ENCODE results near the gene UNC45B. TPM values are rescaled to one million over a fixed set of nuclear protein-coding genes. Genes with fewer than 3 reads are reported as not detected.
"Not testable (repeated sequence)": the region's sequence is repeated elsewhere in the genome, so short reads cannot be mapped to it uniquely, and the experiment has no call there.

The UNC45B gene
- total RNA-seq, 2 experiments from 2014 or later: 0.11 to 0.20 TPM

DNA sequence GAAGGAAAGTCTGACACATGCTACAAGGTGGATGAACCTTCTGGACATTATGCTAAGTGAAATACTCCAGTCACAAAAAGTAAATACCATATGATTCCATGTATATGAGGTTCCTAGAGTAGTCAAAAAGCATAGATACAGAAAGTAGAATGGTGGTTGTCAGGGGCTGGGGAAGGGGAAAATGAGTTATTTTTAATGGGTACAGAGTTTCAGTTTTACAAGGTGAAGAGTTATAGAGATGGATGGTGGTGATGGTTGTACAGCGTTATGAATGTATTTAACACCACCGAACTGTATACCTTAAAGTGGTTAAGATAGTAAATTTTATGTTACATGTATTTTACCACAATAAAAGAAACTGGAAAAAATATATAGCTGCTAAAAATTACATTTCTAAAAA lies 45.9 kb upstream of the UNC45B start:
- Mint-ChIP-seq H3K27me3 (no peaks in the 10 kb centered on the region), H3K4me3 (no peak overlapping the region), H3K9me3 (no peaks in the 10 kb centered on the region), H3K27ac (no peak overlapping the region), H3K36me3 (ENCODE audit: low read depth) (peaks cover 71% of the 10 kb centered on the region), H3K4me1 (ENCODE audit: low read depth) (no peaks in the 10 kb centered on the region)
- no peak overlapping the region for H3K4me3 ChIP-seq (ENCODE audit: low read length)
- H3K4me1 ChIP-seq (ENCODE audit: insufficient read depth, low read length): no peaks in the 10 kb centered on the region
- no peaks in the 10 kb centered on the region for H3K9me3 ChIP-seq (ENCODE audit: control insufficient read depth in 1 of 2, insufficient read depth in 1 of 2, low read length in 2 of 2)
- ATAC-seq (ENCODE audit: poor library complexity) (no peak), DNase-seq (no peak)
- peaks cover 52% of the 10 kb centered on the region for H3K36me3 ChIP-seq (ENCODE audit: insufficient read depth, low read length)
- TF ChIP-seq, protein P1, sequence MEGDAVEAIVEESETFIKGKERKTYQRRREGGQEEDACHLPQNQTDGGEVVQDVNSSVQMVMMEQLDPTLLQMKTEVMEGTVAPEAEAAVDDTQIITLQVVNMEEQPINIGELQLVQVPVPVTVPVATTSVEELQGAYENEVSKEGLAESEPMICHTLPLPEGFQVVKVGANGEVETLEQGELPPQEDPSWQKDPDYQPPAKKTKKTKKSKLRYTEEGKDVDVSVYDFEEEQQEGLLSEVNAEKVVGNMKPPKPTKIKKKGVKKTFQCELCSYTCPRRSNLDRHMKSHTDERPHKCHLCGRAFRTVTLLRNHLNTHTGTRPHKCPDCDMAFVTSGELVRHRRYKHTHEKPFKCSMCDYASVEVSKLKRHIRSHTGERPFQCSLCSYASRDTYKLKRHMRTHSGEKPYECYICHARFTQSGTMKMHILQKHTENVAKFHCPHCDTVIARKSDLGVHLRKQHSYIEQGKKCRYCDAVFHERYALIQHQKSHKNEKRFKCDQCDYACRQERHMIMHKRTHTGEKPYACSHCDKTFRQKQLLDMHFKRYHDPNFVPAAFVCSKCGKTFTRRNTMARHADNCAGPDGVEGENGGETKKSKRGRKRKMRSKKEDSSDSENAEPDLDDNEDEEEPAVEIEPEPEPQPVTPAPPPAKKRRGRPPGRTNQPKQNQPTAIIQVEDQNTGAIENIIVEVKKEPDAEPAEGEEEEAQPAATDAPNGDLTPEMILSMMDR (IDR thresholded peaks at IDR 0.05): no peak
- H3K27ac ChIP-seq (ENCODE audit: low read depth in 1 of 2, low read length in 2 of 2): no peak overlapping the region
- CTCF ChIA-PET: interaction anchor here (1.3 to 1.6 kb wide), 2 partner anchors 9 to 18 kb away, joined by 3 to 6 read pairs; partner anchors contain the start of gene RAD51D
- H3K27me3 ChIP-seq (ENCODE audit: control insufficient read depth in 1 of 2, insufficient read depth in 2 of 2, low read length in 2 of 2): no peaks in the 10 kb centered on the region
- POLR2A ChIA-PET: no interaction called here
- intact Hi-C loops (cut with DNase I, micrococcal nuclease): no loop called here

DNA sequence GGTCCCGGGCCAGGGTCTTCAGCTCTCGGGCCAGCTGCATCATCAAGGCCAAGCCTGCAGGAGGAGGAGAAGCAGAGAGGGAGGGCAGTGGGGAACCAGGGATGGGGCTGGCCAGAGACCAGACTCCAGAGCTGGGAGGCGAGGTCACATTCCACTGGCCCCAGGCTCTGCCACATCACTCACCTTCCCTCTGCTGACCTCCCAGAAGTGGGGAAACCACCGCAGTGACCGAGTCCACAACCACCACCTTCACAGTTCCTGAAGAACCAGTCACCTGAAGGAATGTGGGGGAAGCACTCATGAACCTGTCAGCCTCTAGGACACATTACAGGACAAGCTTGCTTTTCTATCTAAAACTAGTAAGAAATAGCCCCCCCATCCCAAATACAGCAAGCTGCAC lies 44.3 kb upstream of the UNC45B start:
- H3K36me3 Mint-ChIP-seq (ENCODE audit: low read depth): peaks cover 74% of the 10 kb centered on the region

DNA sequence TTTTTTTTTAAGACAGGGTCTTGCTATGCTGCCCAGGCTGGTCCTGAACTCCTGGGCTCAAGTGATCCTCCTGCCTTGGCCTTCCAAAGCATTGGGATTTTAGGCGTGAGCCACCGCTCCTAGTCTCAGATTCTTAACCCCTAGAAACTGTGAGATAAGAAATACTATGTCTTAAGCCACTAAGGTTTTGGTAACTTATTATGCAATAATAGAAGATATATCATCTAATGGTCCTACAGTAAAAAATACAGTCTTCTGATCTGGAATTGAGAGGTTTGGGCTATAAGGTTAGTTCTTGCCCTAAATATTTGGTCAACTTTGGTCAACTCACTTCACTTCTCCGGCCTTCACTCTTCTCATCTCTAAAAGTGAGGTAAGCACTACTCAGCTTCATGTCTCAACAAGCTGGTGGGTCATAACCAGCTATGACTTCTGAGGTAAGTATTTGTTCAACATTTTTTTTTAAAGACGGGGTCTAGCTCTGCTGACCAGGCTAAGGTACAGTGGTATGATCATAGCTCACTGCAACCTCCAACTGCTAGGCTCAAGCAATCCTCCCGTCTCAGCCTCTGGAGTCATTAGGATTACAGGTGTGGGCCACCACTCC lies 42.7 kb upstream of the UNC45B start:
- Mint-ChIP-seq H3K27me3 (no peaks in the 10 kb centered on the region), H3K4me1 (ENCODE audit: low read depth) (no peaks in the 10 kb centered on the region), H3K36me3 (ENCODE audit: low read depth) (peaks cover 67% of the 10 kb centered on the region), H3K9me3 (no peaks in the 10 kb centered on the region), H3K27ac (no peak overlapping the region), H3K4me3 (no peak overlapping the region)
- Histone ChIP-seq H3K36me3 (ENCODE audit: insufficient read depth, low read length) (peaks cover 49% of the 10 kb centered on the region), H3K4me1 (ENCODE audit: insufficient read depth, low read length) (no peaks in the 10 kb centered on the region), H3K4me3 (ENCODE audit: low read length) (no peak overlapping the region), H3K27ac (ENCODE audit: low read depth in 1 of 2, low read length in 2 of 2) (no peak overlapping the region), H3K27me3 (ENCODE audit: control insufficient read depth in 1 of 2, insufficient read depth in 2 of 2, low read length in 2 of 2) (no peaks in the 10 kb centered on the region), H3K9me3 (ENCODE audit: control insufficient read depth in 1 of 2, insufficient read depth in 1 of 2, low read length in 2 of 2) (no peaks in the 10 kb centered on the region)
- TF ChIP-seq, protein P1 (IDR thresholded peaks at IDR 0.05): no peak
- POLR2A ChIA-PET: no interaction called here
- intact Hi-C loops (cut with DNase I, micrococcal nuclease): no loop called here
- CTCF ChIA-PET: no interaction called here
- ATAC-seq (ENCODE audit: poor library complexity) (no peak), DNase-seq (no peak)

More for the DNA sequence above, 44.3 kb upstream of the UNC45B start:
- CTCF ChIA-PET: interaction anchor here (1.3 kb wide), 1 partner anchor 11 kb away, joined by 3 read pairs; no protein-coding TSS in a partner anchor
- Mint-ChIP-seq H3K27ac (no peak overlapping the region), H3K4me3 (no peak overlapping the region), H3K4me1 (ENCODE audit: low read depth) (no peaks in the 10 kb centered on the region), H3K9me3 (no peaks in the 10 kb centered on the region), H3K27me3 (no peaks in the 10 kb centered on the region)
- Histone ChIP-seq H3K4me3 (ENCODE audit: low read length) (no peak overlapping the region), H3K4me1 (ENCODE audit: insufficient read depth, low read length) (no peaks in the 10 kb centered on the region), H3K27ac (ENCODE audit: low read depth in 1 of 2, low read length in 2 of 2) (no peak overlapping the region), H3K27me3 (ENCODE audit: control insufficient read depth in 1 of 2, insufficient read depth in 2 of 2, low read length in 2 of 2) (no peaks in the 10 kb centered on the region), H3K36me3 (ENCODE audit: insufficient read depth, low read length) (peaks cover 54% of the 10 kb centered on the region), H3K9me3 (ENCODE audit: control insufficient read depth in 1 of 2, insufficient read depth in 1 of 2, low read length in 2 of 2) (no peaks in the 10 kb centered on the region)
- POLR2A ChIA-PET: interaction anchor here (1.1 kb wide), 1 partner anchor 14 kb away, joined by 4 read pairs; no protein-coding TSS in a partner anchor
- TF ChIP-seq, protein P1 (IDR thresholded peaks at IDR 0.05): no peak
- ATAC-seq (ENCODE audit: poor library complexity) (no peak), DNase-seq (no peak)
- intact Hi-C loops (cut with DNase I, micrococcal nuclease): no loop called here

DNA sequence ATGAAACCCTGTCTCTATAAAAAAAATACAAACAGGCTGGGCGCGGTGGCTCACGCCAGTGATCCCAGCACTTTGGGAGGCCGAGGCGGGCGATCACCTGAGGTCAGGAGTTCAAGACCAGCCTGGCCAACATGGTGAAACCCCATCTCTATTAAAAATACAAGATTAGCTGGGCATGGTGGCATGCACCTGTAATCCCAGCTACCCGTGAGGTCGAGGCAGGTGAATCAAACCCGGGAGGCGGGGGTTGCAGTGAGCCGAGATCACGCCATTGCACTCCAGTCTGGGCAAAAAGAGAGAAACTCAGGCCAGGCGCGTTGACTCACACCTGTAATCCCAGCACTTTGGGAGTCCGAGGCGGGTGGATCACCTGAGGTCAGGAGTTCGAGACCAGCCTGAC lies 36.8 kb upstream of the UNC45B start:
- CTCF ChIA-PET: interaction anchor here (1.0 kb wide), 1 partner anchor 87 kb away, joined by 3 read pairs; no protein-coding TSS in a partner anchor
- H3K27ac ChIP-seq (ENCODE audit: low read depth in 1 of 2, low read length in 2 of 2); intact Hi-C loops (cut with DNase I, micrococcal nuclease); H3K4me3 Mint-ChIP-seq; H3K4me1 ChIP-seq (ENCODE audit: insufficient read depth, low read length); H3K9me3 ChIP-seq (ENCODE audit: control insufficient read depth in 1 of 2, insufficient read depth in 1 of 2, low read length in 2 of 2); H3K27me3 Mint-ChIP-seq; DNase-seq; H3K27me3 ChIP-seq (ENCODE audit: control insufficient read depth in 1 of 2, insufficient read depth in 2 of 2, low read length in 2 of 2); H3K9me3 Mint-ChIP-seq; H3K27ac Mint-ChIP-seq; H3K4me1 Mint-ChIP-seq (ENCODE audit: low read depth); H3K4me3 ChIP-seq (ENCODE audit: low read length); ATAC-seq (ENCODE audit: poor library complexity): not testable (repeated sequence)
- H3K36me3 ChIP-seq (ENCODE audit: insufficient read depth, low read length): peaks cover 12% of the 10 kb centered on the region
- H3K36me3 Mint-ChIP-seq (ENCODE audit: low read depth): peaks cover 29% of the 10 kb centered on the region
- POLR2A ChIA-PET: interaction anchor here (0.8 to 1.2 kb wide), 2 partner anchors 16 to 65 kb away, joined by 3 read pairs; no protein-coding TSS in a partner anchor
